Calu3 (cell line): ENCODE results near the gene MED13. TPM values are rescaled to one million over a fixed set of nuclear protein-coding genes. Genes with fewer than 3 reads are reported as not detected.
"Not testable (repeated sequence)": the region's sequence is repeated elsewhere in the genome, so short reads cannot be mapped to it uniquely, and the experiment has no call there.

Experiments
- BruUV-seq: library from RNA; stranded (reverse); fragments of 400-500 nt; replicated peaks from 2 replicates; lab custom pipeline; 2021; lab: Mats Ljungman, UMichigan
- CTCF ChIA-PET: fragments of 300-600 bp; sonication (Branson Sonifier 250); formaldehyde crosslinking; loops from one replicate; lab custom pipeline; 2022; ENCODE audit warnings: antibody characterized with exemption; lab: Charles Lee
- DNase-seq: peaks from one replicate; pipeline ENCODE4 v3.0.0; 2022
- H3K27ac Mint-ChIP-seq: one replicate; pipeline ENCODE4 v1.8.0; 2022; ENCODE audit warnings: mixed read lengths; ENCODE audit not compliant: unreplicated experiment
- H3K27me3 Mint-ChIP-seq: one replicate; pipeline ENCODE4 v1.8.0; 2022; ENCODE audit warnings: mixed read lengths; ENCODE audit not compliant: unreplicated experiment
- H3K36me3 Mint-ChIP-seq: one replicate; pipeline ENCODE4 v1.8.0; 2022; ENCODE audit warnings: mild to moderate bottlenecking, moderate library complexity, mixed read lengths; ENCODE audit not compliant: insufficient read depth, unreplicated experiment
- H3K4me1 Mint-ChIP-seq: one replicate; pipeline ENCODE4 v1.8.0; 2022; ENCODE audit warnings: mild to moderate bottlenecking, low read depth, mixed read lengths; ENCODE audit not compliant: unreplicated experiment
- H3K4me3 Mint-ChIP-seq: one replicate; pipeline ENCODE4 v1.8.0; 2022; ENCODE audit warnings: mild to moderate bottlenecking, low read depth, moderate library complexity, mixed read lengths; ENCODE audit not compliant: unreplicated experiment
- H3K9me3 Mint-ChIP-seq: one replicate; pipeline ENCODE4 v1.8.0; 2022; ENCODE audit warnings: low read depth, mixed read lengths; ENCODE audit not compliant: unreplicated experiment
- CTCF ChIP-seq: fragments of 200-600 bp; IDR thresholded peaks from one replicate; pipeline ENCODE4 v1.8.0; 2022; ENCODE audit warnings: antibody characterized with exemption; ENCODE audit not compliant: unreplicated experiment
- intact Hi-C: fragments of 100-400 bp; cut with micrococcal nuclease; formaldehyde crosslinking; loops from one replicate; pipeline ENCODE4 v1.10.0; 2022; ENCODE audit not compliant: unreplicated experiment
- total RNA-seq: library from RNA; stranded (reverse); gene quantifications from 2 replicates; pipeline ENCODE4 v1.2.3, GENCODE V29; 2022

Gene MED13
- total RNA-seq, 1 experiment from 2014 or later = 50.2 TPM

DNA sequence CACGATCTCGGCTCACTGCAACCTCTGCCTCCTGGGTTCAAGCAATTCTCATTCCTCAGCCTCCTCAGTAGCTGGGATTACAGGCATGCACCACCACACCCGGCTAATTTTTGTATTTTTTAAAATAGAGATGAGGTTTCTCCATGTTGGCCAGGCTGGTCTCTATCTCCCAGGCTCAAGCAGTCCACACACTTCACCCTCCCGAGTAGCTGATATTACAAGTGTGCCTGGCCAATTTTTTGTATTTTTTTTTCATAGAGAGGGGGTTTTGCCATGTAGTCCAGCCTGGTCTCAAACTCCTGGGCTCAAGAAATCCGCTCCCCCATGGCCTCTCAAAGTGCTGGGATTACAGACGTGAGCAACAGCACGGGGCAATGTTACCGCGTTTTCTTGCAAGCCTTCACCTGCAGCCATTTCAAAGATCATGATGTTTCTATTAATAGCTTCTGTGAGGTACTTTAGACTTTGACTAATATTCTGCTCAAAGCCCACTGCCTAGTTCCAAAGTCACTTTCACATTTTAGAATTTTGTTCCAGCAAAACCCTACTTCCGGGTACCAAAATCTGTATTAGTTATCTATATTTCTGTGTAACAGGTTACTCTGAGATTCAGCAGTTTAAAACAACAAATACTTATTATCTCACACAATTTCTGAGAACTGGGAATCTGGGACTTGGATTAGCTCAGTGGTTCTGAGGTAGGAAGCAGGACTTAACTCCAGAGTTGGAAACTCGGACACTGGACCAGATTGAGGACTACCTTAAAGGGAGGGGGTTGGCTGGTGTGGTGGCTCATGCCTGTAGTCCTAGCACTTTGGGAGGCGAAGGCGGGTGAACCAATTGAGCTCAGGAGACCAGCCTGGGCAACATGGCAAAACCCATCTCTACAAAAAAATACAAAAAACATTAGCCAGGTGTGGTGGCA lies 12.0 kb upstream of the MED13 start:
- BruUV-seq = no TSS peak
- Mint-ChIP-seq H3K9me3 (no peaks in the 10 kb centered on the region), H3K36me3 (no peaks in the 10 kb centered on the region), H3K27ac (no peak overlapping the region), H3K4me1 (no peaks in the 10 kb centered on the region), H3K4me3 (no peak overlapping the region), H3K27me3 (no peaks in the 10 kb centered on the region)
- no peak for TF ChIP-seq CTCF
- CTCF ChIA-PET = no interaction called here
- DNase-seq = no peak
- intact Hi-C loops = no loop called here

DNA sequence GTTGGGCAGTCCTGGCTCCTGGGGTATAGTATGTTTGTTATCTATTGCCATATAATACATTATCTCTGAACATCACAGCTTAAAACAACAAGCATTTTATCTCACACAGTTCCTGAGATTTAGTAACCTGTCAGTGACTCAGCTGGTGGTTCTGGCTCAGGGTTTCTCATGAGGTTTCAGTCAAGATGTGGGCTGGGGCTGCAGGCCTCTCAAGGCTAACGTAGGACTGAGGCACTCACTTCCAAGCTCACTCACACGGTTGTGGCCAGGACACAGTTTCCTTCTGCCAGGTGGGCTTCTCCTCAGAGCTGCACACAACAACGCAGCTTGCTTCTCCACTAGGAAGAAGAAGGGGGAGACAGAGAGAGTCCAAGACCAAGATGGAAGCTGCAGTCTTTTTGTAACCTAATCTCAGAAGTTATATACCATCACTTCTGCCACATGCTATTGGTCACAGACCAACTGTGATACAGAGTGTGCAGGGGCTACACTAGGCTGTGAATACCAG lies 10.3 kb upstream of the MED13 start:
- CTCF ChIA-PET = interaction anchor here (0.8 kb wide), 1 partner anchor 34 kb away, joined by 3 read pairs; no protein-coding TSS in a partner anchor
- intact Hi-C loops = no loop called here
- Mint-ChIP-seq H3K36me3 (no peaks in the 10 kb centered on the region), H3K4me1 (no peaks in the 10 kb centered on the region), H3K4me3 (no peak overlapping the region), H3K9me3 (no peaks in the 10 kb centered on the region), H3K27ac (no peak overlapping the region), H3K27me3 (no peaks in the 10 kb centered on the region)
- no TSS peak for BruUV-seq
- TF ChIP-seq CTCF = no peak
- no peak for DNase-seq

DNA sequence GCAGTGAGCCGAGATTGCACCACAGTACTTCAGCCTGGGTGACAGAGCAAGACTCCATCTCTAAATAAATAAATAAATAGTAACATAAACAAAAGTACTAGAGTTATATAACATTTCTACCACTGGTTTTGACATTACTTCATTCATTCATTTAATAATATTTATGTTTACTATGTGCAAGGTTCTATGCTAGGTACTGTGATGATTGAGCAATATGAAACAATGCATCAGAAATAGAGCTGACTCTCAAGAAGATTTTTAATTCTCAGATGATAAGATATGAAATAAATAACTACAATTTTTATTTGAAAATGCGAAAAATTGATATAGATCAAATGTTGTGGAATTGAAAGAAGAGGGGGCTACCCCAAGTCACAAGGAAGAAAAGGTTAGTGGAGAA lies 8.9 kb upstream of the MED13 start:
- no TSS peak for BruUV-seq
- no peak overlapping the region for H3K4me3 Mint-ChIP-seq
- H3K27me3 Mint-ChIP-seq = no peaks in the 10 kb centered on the region
- CTCF ChIA-PET = no interaction called here
- no peaks in the 10 kb centered on the region for H3K9me3 Mint-ChIP-seq
- no peak for DNase-seq
- no peak for TF ChIP-seq CTCF
- intact Hi-C loops = no loop called here
- H3K27ac Mint-ChIP-seq = no peak overlapping the region
- no peaks in the 10 kb centered on the region for H3K36me3 Mint-ChIP-seq
- no peaks in the 10 kb centered on the region for H3K4me1 Mint-ChIP-seq

DNA sequence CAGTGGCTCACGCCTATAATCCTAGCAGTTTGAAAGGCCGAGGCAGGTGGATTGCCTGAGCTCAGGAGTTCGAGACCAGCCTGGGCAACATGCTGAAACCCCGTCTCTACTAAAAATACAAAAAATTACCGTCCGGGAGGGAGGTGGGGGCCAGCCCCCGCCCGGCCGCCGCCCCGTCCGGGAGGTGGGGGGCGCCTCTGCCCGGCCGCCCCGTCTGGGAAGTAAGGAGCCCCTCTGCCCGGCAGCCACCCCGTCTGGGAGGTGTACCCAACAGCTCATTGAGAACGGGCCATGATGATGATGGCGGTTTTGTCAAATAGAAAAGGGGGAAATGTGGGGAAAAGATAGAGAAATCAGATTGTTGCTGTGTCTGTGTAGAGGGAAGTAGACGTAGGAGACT lies 7.8 kb upstream of the MED13 start:
- H3K4me3 Mint-ChIP-seq, DNase-seq, CTCF ChIA-PET, H3K9me3 Mint-ChIP-seq, BruUV-seq, H3K36me3 Mint-ChIP-seq, H3K4me1 Mint-ChIP-seq, H3K27ac Mint-ChIP-seq, intact Hi-C loops, H3K27me3 Mint-ChIP-seq: not testable (repeated sequence)

GRCh38 chr17:62070900-62071299 lies 5.8 kb upstream of the MED13 start:
- TF ChIP-seq CTCF = no peak
- intact Hi-C loops = no loop called here
- peaks cover 18% of the 10 kb centered on the region for H3K4me1 Mint-ChIP-seq
- no peaks in the 10 kb centered on the region for H3K27me3 Mint-ChIP-seq
- H3K36me3 Mint-ChIP-seq = peaks cover 3% of the 10 kb centered on the region
- CTCF ChIA-PET = no interaction called here
- no TSS peak for BruUV-seq
- no peak overlapping the region for H3K4me3 Mint-ChIP-seq
- no peaks in the 10 kb centered on the region for H3K9me3 Mint-ChIP-seq
- no peak overlapping the region for H3K27ac Mint-ChIP-seq
- no peak for DNase-seq
